Ectodermal cell (in vitro differentiated cells): ENCODE data around the gene EML4.

Experiments used
- H3K27ac ChIP-seq: 2 replicates; pipeline ENCODE4 v1.7.0; 2013; ENCODE audit warnings: mild to moderate bottlenecking, low read depth, low read length; ENCODE audit not compliant: insufficient read depth, poor library complexity, severe bottlenecking
- H3K27me3 ChIP-seq: 2 replicates; pipeline ENCODE4 v1.7.0; 2013; ENCODE audit warnings: mild to moderate bottlenecking, low read length; ENCODE audit not compliant: insufficient read depth, control insufficient read depth, poor library complexity, severe bottlenecking
- H3K36me3 ChIP-seq: one replicate; pipeline ENCODE4 v1.7.0; 2013; ENCODE audit warnings: low read length; ENCODE audit not compliant: control insufficient read depth, insufficient read depth
- H3K4me1 ChIP-seq: one replicate; pipeline ENCODE4 v1.7.0; 2013; ENCODE audit warnings: low read length; ENCODE audit not compliant: control insufficient read depth, insufficient read depth
- H3K4me3 ChIP-seq: 2 replicates; pipeline ENCODE4 v1.7.0; 2013; ENCODE audit warnings: low read depth, low read length, control low read depth; ENCODE audit not compliant: insufficient read depth
- H3K9me3 ChIP-seq: 2 replicates; pipeline ENCODE4 v1.7.0; 2013; ENCODE audit warnings: mild to moderate bottlenecking, low read length, moderate library complexity; ENCODE audit not compliant: control insufficient read depth
- WGBS, 2 experiments: methylation state at CpG; one replicate each; pipeline ENCODE4 v1.1.7; 2013; ENCODE audit warnings: missing lambda C conversion rate in 2 of 2; 5-methylcytosine and 5-hydroxymethylcytosine counted together

Gene EML4

GRCh38 chr2:42315844-42316470, 146.8 kb downstream of the EML4 start:
- no peaks in the 10 kb centered on the region for H3K4me1 ChIP-seq
- H3K27ac ChIP-seq = no peak overlapping the region
- no peaks in the 10 kb centered on the region for H3K27me3 ChIP-seq
- WGBS, 2 experiments = 96 to 97% methylated on average over 5 of the region's 6 CpGs
- H3K4me3 ChIP-seq = no peak overlapping the region
- peaks cover 9% of the 10 kb centered on the region for H3K36me3 ChIP-seq
- H3K9me3 ChIP-seq = no peaks in the 10 kb centered on the region

GRCh38 chr2:42316910-42317309, 147.8 kb downstream of the EML4 start:
- no peaks in the 10 kb centered on the region for H3K4me1 ChIP-seq
- no peak overlapping the region for H3K27ac ChIP-seq
- WGBS, 2 experiments = 95 to 97% methylated on average over 3 of the region's 3 CpGs
- H3K9me3 ChIP-seq = no peaks in the 10 kb centered on the region
- no peak overlapping the region for H3K4me3 ChIP-seq
- H3K27me3 ChIP-seq = no peaks in the 10 kb centered on the region
- H3K36me3 ChIP-seq = peaks cover 9% of the 10 kb centered on the region

GRCh38 chr2:42317486-42317885, 148.3 kb downstream of the EML4 start:
- Histone ChIP-seq H3K27me3 (no peaks in the 10 kb centered on the region), H3K36me3 (peaks cover 9% of the 10 kb centered on the region), H3K9me3 (no peaks in the 10 kb centered on the region), H3K27ac (no peak overlapping the region), H3K4me1 (no peaks in the 10 kb centered on the region), H3K4me3 (no peak overlapping the region)
- 94 to 97% methylated on average over 3 of the region's 3 CpGs for WGBS, 2 experiments

GRCh38 chr2:42317945-42318344, 148.8 kb downstream of the EML4 start:
- H3K36me3 ChIP-seq = peaks cover 9% of the 10 kb centered on the region
- H3K4me3 ChIP-seq = no peak overlapping the region
- no peaks in the 10 kb centered on the region for H3K27me3 ChIP-seq
- H3K27ac ChIP-seq = no peak overlapping the region
- no peaks in the 10 kb centered on the region for H3K4me1 ChIP-seq
- no peaks in the 10 kb centered on the region for H3K9me3 ChIP-seq

GRCh38 chr2:42319265-42319664, 150.1 kb downstream of the EML4 start:
- H3K4me3 ChIP-seq = no peak overlapping the region
- no peak overlapping the region for H3K27ac ChIP-seq
- H3K36me3 ChIP-seq = peaks cover 9% of the 10 kb centered on the region
- H3K27me3 ChIP-seq = no peaks in the 10 kb centered on the region
- H3K4me1 ChIP-seq = no peaks in the 10 kb centered on the region
- H3K9me3 ChIP-seq = no peaks in the 10 kb centered on the region
- 95 to 96% methylated on average over 5 of the region's 5 CpGs for WGBS, 2 experiments

- no peak overlapping the region for H3K27ac ChIP-seq
- H3K4me3 ChIP-seq = no peak overlapping the region
- peaks cover 20% of the 10 kb centered on the region for H3K36me3 ChIP-seq
- no peaks in the 10 kb centered on the region for H3K27me3 ChIP-seq
- WGBS, 2 experiments = 46 to 94% methylated on average over 2 of the region's 2 CpGs
- H3K4me1 ChIP-seq = no peaks in the 10 kb centered on the region
- H3K9me3 ChIP-seq = no peaks in the 10 kb centered on the region
These were observed 152.4 kb downstream of the EML4 start for GRCh38 chr2:42321452-42322064.

GRCh38 chr2:42324244-42324643, 155.1 kb downstream of the EML4 start:
- 91 to 97% methylated on average over 4 of the region's 4 CpGs for WGBS, 2 experiments
- peaks cover 24% of the 10 kb centered on the region for H3K36me3 ChIP-seq

GRCh38 chr2:42324949-42325348, 155.8 kb downstream of the EML4 start:
- H3K36me3 ChIP-seq = peaks cover 28% of the 10 kb centered on the region
- H3K4me3 ChIP-seq = no peak overlapping the region
- H3K4me1 ChIP-seq = no peaks in the 10 kb centered on the region
- no peak overlapping the region for H3K27ac ChIP-seq
- H3K27me3 ChIP-seq = no peaks in the 10 kb centered on the region
- H3K9me3 ChIP-seq = no peaks in the 10 kb centered on the region
- WGBS, 2 experiments = 90 to 97% methylated on average over 2 of the region's 2 CpGs

More at GRCh38 chr2:42324244-42324643, 155.1 kb downstream of the EML4 start:
- Histone ChIP-seq H3K27me3 (no peaks in the 10 kb centered on the region), H3K27ac (no peak overlapping the region), H3K4me3 (no peak overlapping the region), H3K9me3 (no peaks in the 10 kb centered on the region), H3K4me1 (no peaks in the 10 kb centered on the region)

- Histone ChIP-seq H3K4me3 (no peak overlapping the region), H3K27me3 (no peaks in the 10 kb centered on the region), H3K27ac (no peak overlapping the region), H3K4me1 (no peaks in the 10 kb centered on the region), H3K36me3 (peaks cover 26% of the 10 kb centered on the region), H3K9me3 (no peaks in the 10 kb centered on the region)
- WGBS, 2 experiments = 100% methylated on average over 1 of the region's 1 CpG; no CpG with 5 or more reads in 1 of the 2 experiments
These were observed 156.5 kb downstream of the EML4 start for GRCh38 chr2:42325609-42326008.

GRCh38 chr2:42327125-42327524, 158.0 kb downstream of the EML4 start:
- H3K27ac ChIP-seq = no peak overlapping the region
- H3K36me3 ChIP-seq = peaks cover 24% of the 10 kb centered on the region
- WGBS, 2 experiments = 95 to 100% methylated on average over 1 to 4 of the region's 4 CpGs

More at GRCh38 chr2:42327125-42327524, 158.0 kb downstream of the EML4 start:
- Histone ChIP-seq H3K27me3 (no peaks in the 10 kb centered on the region), H3K9me3 (no peaks in the 10 kb centered on the region), H3K4me3 (no peak overlapping the region), H3K4me1 (no peaks in the 10 kb centered on the region)
